ENCODE measurements around the gene HIC2.
"Not testable (repeated sequence)": the region's sequence is repeated elsewhere in the genome, so short reads cannot be mapped to it uniquely, and the experiment has no call there.

GRCh38 chr22:21462672-21463071 lies 45.5 kb downstream of the HIC2 start:
- TF ChIP-seq, protein P1, sequence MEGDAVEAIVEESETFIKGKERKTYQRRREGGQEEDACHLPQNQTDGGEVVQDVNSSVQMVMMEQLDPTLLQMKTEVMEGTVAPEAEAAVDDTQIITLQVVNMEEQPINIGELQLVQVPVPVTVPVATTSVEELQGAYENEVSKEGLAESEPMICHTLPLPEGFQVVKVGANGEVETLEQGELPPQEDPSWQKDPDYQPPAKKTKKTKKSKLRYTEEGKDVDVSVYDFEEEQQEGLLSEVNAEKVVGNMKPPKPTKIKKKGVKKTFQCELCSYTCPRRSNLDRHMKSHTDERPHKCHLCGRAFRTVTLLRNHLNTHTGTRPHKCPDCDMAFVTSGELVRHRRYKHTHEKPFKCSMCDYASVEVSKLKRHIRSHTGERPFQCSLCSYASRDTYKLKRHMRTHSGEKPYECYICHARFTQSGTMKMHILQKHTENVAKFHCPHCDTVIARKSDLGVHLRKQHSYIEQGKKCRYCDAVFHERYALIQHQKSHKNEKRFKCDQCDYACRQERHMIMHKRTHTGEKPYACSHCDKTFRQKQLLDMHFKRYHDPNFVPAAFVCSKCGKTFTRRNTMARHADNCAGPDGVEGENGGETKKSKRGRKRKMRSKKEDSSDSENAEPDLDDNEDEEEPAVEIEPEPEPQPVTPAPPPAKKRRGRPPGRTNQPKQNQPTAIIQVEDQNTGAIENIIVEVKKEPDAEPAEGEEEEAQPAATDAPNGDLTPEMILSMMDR (IDR thresholded peaks at IDR 0.05; ENCODE audit: insufficient read depth, low read length) = not testable (repeated sequence)
- not testable (repeated sequence) for TF ChIP-seq POLR2AphosphoS5 (IDR thresholded peaks at IDR 0.05; ENCODE audit: low read depth)
